Neural cell (in vitro differentiated cells): ENCODE measurements around the gene UPF1. TPM values are rescaled to one million over a fixed set of nuclear protein-coding genes. Genes with fewer than 3 reads are reported as not detected.

ENCODE experiments used
- H2AFZ ChIP-seq: fragments of 200-600, 300-800 bp; sonication (generic), shearing (Covaris generic); 2 replicates; pipeline ENCODE4 v1.6.0; 2014; ENCODE audit warnings: low read depth, mild to moderate bottlenecking, antibody characterized with exemption, low read length, moderate library complexity
- H3F3A ChIP-seq: fragments of 200-600 bp; shearing (Covaris generic); 2 replicates; pipeline ENCODE4 v1.6.1; 2016; ENCODE audit warnings: mild to moderate bottlenecking, moderate library complexity, mixed read lengths, antibody characterized with exemption, low read length; ENCODE audit not compliant: insufficient read depth, poor library complexity, severe bottlenecking
- H3K27ac ChIP-seq: fragments of 200-600, 300-800 bp; sonication (generic), shearing (Covaris generic); 2 replicates; pipeline ENCODE4 v1.5.1; 2014; ENCODE audit warnings: mild to moderate bottlenecking, low read length, moderate library complexity
- H3K27me3 ChIP-seq: fragments of 300-800, 200-600 bp; sonication (generic), shearing (Covaris generic); 2 replicates; pipeline ENCODE4 v1.6.0; 2014; ENCODE audit warnings: mild to moderate bottlenecking, low read depth, low read length, moderate library complexity; ENCODE audit not compliant: insufficient read depth
- H3K36me3 ChIP-seq: fragments of 300-800, 200-600 bp; sonication (generic), shearing (Covaris generic); 2 replicates; pipeline ENCODE4 v1.5.1; 2014; ENCODE audit warnings: mild to moderate bottlenecking, antibody characterized with exemption, low read length, moderate library complexity; ENCODE audit not compliant: insufficient read depth
- H3K4me2 ChIP-seq: fragments of 300-800, 200-600 bp; sonication (generic), shearing (Covaris generic); 2 replicates; pipeline ENCODE4 v1.6.0; 2014; ENCODE audit warnings: mild to moderate bottlenecking, low read length
- H3K4me3 ChIP-seq: fragments of 300-800, 200-600 bp; sonication (generic), shearing (Covaris generic); 2 replicates; pipeline ENCODE4 v1.5.1; 2014; ENCODE audit warnings: mild to moderate bottlenecking, low read length, moderate library complexity
- H3K79me2 ChIP-seq: fragments of 200-600 bp; shearing (Covaris generic); replicated peaks from 2 replicates; pipeline ENCODE4 v1.6.0; 2014; ENCODE audit warnings: mild to moderate bottlenecking, low read length, moderate library complexity; ENCODE audit not compliant: insufficient read depth
- H3K9ac ChIP-seq: fragments of 300-800, 200-600 bp; sonication (generic), shearing (Covaris generic); 2 replicates; pipeline ENCODE4 v1.6.1; 2016; ENCODE audit warnings: mild to moderate bottlenecking, low read length, mixed read lengths
- H3K9me2 ChIP-seq: fragments of 200-600 bp; shearing (Covaris generic); 2 replicates; pipeline ENCODE4 v1.6.1; 2016; ENCODE audit warnings: mild to moderate bottlenecking, low read length, mixed read lengths; ENCODE audit not compliant: insufficient read depth
- H3K9me3 ChIP-seq: fragments of 200-600, 300-800 bp; sonication (generic), shearing (Covaris generic); 2 replicates; pipeline ENCODE4 v1.6.1; 2016; ENCODE audit warnings: mild to moderate bottlenecking, mixed run types, low read length, moderate library complexity, mixed read lengths
- H4K20me1 ChIP-seq: fragments of 200-600 bp; shearing (Covaris generic); 2 replicates; pipeline ENCODE4 v1.6.1; 2016; ENCODE audit warnings: mild to moderate bottlenecking, mixed run types; ENCODE audit not compliant: insufficient read depth
- EP300 ChIP-seq: fragments of 450-650 bp; conservative IDR thresholded peaks from 2 replicates; pipeline ENCODE4 v1.6.1; 2014; ENCODE audit warnings: antibody characterized with exemption, mild to moderate bottlenecking, moderate library complexity; ENCODE audit not compliant: poor library complexity, severe bottlenecking
- EZH2 ChIP-seq: fragments of 200-600, 300-800 bp; shearing (Covaris generic), sonication (generic); IDR thresholded peaks from 2 replicates; pipeline ENCODE4 v1.6.1; 2014; ENCODE audit warnings: antibody characterized with exemption, low read length, borderline replicate concordance, mild to moderate bottlenecking; ENCODE audit not compliant: insufficient read depth, poor library complexity, severe bottlenecking
- MXI1 ChIP-seq: fragments of 450-650 bp; conservative IDR thresholded peaks from 2 replicates; pipeline ENCODE4 v1.6.1; 2014; ENCODE audit warnings: antibody characterized with exemption, mild to moderate bottlenecking; ENCODE audit not compliant: poor library complexity, severe bottlenecking
- POLR2AphosphoS5 ChIP-seq: IDR thresholded peaks from 2 replicates; pipeline ENCODE4 v1.6.1; 2012
- RAD21 ChIP-seq: fragments of 450-650 bp; conservative IDR thresholded peaks from 2 replicates; pipeline ENCODE4 v1.6.1; 2014; ENCODE audit warnings: antibody characterized with exemption, mild to moderate bottlenecking, moderate library complexity
- SMC3 ChIP-seq: fragments of 450-650 bp; conservative IDR thresholded peaks from 2 replicates; pipeline ENCODE4 v1.6.1; 2014; ENCODE audit warnings: antibody characterized with exemption, mild to moderate bottlenecking, moderate library complexity; ENCODE audit not compliant: poor library complexity
- TAF1 ChIP-seq: IDR thresholded peaks from 2 replicates; pipeline ENCODE4 v1.6.1; 2012; ENCODE audit warnings: low read depth
- polyA plus RNA-seq: library from polyadenylated mRNA; depleted of rRNA; stranded (reverse); fragments of >200 nt; gene quantifications from 2 replicates; pipeline ENCODE4 v1.2.3, GENCODE V29; 2014
- TF ChIP-seq, protein P1 (sequence below): fragments of 450-650 bp; IDR thresholded peaks from 2 replicates; pipeline ENCODE4 v1.5.1; 2014; ENCODE audit warnings: antibody characterized with exemption, mild to moderate bottlenecking, moderate library complexity; ENCODE audit not compliant: poor library complexity, severe bottlenecking
- TF ChIP-seq, protein P2 (sequence below): IDR thresholded peaks from 2 replicates; pipeline ENCODE4 v1.6.1; 2012; ENCODE audit warnings: borderline replicate concordance

The UPF1 gene
- polyA plus RNA-seq, 1 donor from 2014 or later: 39.3 TPM

DNA sequence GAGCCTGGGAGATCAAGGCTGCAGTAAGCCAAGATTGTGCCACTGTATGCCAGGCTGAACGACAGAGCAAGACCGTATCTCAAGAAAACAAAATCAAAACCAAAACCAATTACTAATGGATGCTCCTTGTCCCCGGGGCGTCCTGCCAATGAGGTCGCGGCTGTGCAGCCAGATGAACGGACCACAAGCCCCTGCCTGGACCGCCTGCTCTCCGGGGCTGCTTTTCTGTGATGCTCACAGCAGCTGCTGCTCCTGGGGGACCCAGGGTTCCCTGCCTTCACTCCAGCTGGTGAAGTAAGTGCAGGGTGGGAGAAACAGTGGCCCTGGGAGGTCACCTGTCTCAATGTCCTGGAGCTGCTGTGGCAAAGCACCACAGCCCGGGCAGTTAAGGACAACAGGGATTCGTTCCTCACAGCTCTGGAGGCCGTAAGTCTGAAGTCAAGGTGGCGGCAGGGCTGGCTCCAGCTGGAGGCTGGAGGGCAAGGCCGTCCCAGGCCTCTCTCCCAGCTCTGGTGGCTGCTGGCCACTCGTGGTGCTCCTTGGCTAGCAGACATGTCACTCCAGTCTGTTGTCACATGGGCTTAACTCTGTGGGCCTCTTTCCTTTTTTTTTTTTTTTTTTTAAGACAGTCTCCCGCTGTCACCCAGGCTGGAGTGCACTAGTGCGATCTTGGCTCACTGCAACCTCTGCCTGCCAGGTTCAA is 77.3 kb downstream of the UPF1 start:
- H3K36me3 ChIP-seq: peaks cover 10% of the 10 kb centered on the region
- no peak overlapping the region for H3K9ac ChIP-seq
- H2AFZ ChIP-seq: no peak overlapping the region
- TF ChIP-seq TAF1 (no peak), SMC3 (no peak), RAD21 (no peak), EZH2 (no peak), MXI1 (no peak), POLR2AphosphoS5 (no peak), EP300 (no peak)
- TF ChIP-seq, protein P1, sequence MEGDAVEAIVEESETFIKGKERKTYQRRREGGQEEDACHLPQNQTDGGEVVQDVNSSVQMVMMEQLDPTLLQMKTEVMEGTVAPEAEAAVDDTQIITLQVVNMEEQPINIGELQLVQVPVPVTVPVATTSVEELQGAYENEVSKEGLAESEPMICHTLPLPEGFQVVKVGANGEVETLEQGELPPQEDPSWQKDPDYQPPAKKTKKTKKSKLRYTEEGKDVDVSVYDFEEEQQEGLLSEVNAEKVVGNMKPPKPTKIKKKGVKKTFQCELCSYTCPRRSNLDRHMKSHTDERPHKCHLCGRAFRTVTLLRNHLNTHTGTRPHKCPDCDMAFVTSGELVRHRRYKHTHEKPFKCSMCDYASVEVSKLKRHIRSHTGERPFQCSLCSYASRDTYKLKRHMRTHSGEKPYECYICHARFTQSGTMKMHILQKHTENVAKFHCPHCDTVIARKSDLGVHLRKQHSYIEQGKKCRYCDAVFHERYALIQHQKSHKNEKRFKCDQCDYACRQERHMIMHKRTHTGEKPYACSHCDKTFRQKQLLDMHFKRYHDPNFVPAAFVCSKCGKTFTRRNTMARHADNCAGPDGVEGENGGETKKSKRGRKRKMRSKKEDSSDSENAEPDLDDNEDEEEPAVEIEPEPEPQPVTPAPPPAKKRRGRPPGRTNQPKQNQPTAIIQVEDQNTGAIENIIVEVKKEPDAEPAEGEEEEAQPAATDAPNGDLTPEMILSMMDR: no peak
- TF ChIP-seq, protein P2, sequence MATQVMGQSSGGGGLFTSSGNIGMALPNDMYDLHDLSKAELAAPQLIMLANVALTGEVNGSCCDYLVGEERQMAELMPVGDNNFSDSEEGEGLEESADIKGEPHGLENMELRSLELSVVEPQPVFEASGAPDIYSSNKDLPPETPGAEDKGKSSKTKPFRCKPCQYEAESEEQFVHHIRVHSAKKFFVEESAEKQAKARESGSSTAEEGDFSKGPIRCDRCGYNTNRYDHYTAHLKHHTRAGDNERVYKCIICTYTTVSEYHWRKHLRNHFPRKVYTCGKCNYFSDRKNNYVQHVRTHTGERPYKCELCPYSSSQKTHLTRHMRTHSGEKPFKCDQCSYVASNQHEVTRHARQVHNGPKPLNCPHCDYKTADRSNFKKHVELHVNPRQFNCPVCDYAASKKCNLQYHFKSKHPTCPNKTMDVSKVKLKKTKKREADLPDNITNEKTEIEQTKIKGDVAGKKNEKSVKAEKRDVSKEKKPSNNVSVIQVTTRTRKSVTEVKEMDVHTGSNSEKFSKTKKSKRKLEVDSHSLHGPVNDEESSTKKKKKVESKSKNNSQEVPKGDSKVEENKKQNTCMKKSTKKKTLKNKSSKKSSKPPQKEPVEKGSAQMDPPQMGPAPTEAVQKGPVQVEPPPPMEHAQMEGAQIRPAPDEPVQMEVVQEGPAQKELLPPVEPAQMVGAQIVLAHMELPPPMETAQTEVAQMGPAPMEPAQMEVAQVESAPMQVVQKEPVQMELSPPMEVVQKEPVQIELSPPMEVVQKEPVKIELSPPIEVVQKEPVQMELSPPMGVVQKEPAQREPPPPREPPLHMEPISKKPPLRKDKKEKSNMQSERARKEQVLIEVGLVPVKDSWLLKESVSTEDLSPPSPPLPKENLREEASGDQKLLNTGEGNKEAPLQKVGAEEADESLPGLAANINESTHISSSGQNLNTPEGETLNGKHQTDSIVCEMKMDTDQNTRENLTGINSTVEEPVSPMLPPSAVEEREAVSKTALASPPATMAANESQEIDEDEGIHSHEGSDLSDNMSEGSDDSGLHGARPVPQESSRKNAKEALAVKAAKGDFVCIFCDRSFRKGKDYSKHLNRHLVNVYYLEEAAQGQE: no peak
- no peaks in the 10 kb centered on the region for H3K27me3 ChIP-seq
- no peaks in the 10 kb centered on the region for H3K79me2 ChIP-seq
- no peak overlapping the region for H3K4me3 ChIP-seq
- H3F3A ChIP-seq: no peaks in the 10 kb centered on the region
- H3K27ac ChIP-seq: no peak overlapping the region
- H3K9me3 ChIP-seq: no peaks in the 10 kb centered on the region
- no peak overlapping the region for H3K4me2 ChIP-seq
- H4K20me1 ChIP-seq: no peaks in the 10 kb centered on the region
- no peaks in the 10 kb centered on the region for H3K9me2 ChIP-seq

DNA sequence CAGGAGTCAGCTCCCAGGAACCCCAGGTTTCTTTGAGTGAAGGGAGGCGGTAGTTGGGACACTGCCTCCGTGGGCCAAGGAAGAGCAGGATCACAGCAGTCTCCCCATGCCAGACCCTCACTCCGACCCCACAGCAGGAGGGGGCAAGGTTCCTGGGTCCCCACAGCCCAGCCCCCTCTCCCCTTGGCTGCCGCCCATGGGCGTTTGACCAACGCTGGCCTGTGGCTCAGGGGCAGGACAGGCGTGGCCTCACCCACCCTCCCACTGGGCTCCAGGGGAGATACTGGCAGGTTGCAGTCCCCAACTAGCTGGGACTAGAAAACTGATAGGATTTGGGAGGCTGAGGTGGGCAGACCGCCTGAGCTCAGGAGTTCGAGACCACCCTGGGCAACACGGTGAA is 78.3 kb downstream of the UPF1 start:
- no peak overlapping the region for H3K27ac ChIP-seq
- H3K4me2 ChIP-seq: no peak overlapping the region
- H3K4me3 ChIP-seq: no peak overlapping the region
- no peaks in the 10 kb centered on the region for H4K20me1 ChIP-seq
- H3K27me3 ChIP-seq: no peaks in the 10 kb centered on the region
- H3K79me2 ChIP-seq: no peaks in the 10 kb centered on the region
- H3K9me3 ChIP-seq: no peaks in the 10 kb centered on the region
- H3K36me3 ChIP-seq: peaks cover 7% of the 10 kb centered on the region
- no peak overlapping the region for H2AFZ ChIP-seq
- H3F3A ChIP-seq: no peaks in the 10 kb centered on the region
- H3K9ac ChIP-seq: no peak overlapping the region
- TF ChIP-seq POLR2AphosphoS5: no peak
- TF ChIP-seq, protein P1: no peak
- H3K9me2 ChIP-seq: no peaks in the 10 kb centered on the region
